Measurements from ENCODE around the gene LOXL1. TPM values are rescaled to one million over a fixed set of nuclear protein-coding genes. Genes with fewer than 3 reads are reported as not detected.
A peak's percentile ranks its signal among the peaks of the same experiment; 100 is the strongest.

The LOXL1 gene
- total RNA-seq, 2 experiments from 2014 or later: 3.4 to 3.5 TPM

GRCh38 chr15:73992594-73992898 is 66.3 kb downstream of the LOXL1 start:
- H3K4me3 Mint-ChIP-seq: peak overlapping the region; percentile 65
- H3K36me3 Mint-ChIP-seq (ENCODE audit: low read depth): peaks cover 20% of the 10 kb centered on the region
- peaks cover 55% of the 10 kb centered on the region for H3K4me1 Mint-ChIP-seq
- CTCF ChIA-PET: interaction anchor here (0.6 to 6.7 kb wide), 6 partner anchors 8 to 1630 kb away, joined by 3 to 63 read pairs (median 6); no protein-coding TSS in a partner anchor
- peak overlapping the region; percentile 93 for H3K27ac Mint-ChIP-seq
- no peak for DNase-seq
- no peaks in the 10 kb centered on the region for H3K27me3 Mint-ChIP-seq
- no peaks in the 10 kb centered on the region for H3K9me3 Mint-ChIP-seq
- POLR2A ChIA-PET: no interaction called here

GRCh38 chr15:73993211-73993994 is 67.1 kb downstream of the LOXL1 start:
- peak overlapping the region; percentile 93 for H3K27ac Mint-ChIP-seq
- POLR2A ChIA-PET: interaction anchor here (1.4 kb wide), 1 partner anchor 18 kb away, joined by 4 read pairs; no protein-coding TSS in a partner anchor
- H3K9me3 Mint-ChIP-seq: no peaks in the 10 kb centered on the region
- peak overlapping the region; percentile 92 for H3K4me3 Mint-ChIP-seq
- H3K27me3 Mint-ChIP-seq: no peaks in the 10 kb centered on the region
- H3K36me3 Mint-ChIP-seq (ENCODE audit: low read depth): peaks cover 27% of the 10 kb centered on the region
- no peak for DNase-seq
- H3K4me1 Mint-ChIP-seq: peaks cover 64% of the 10 kb centered on the region
- CTCF ChIA-PET: interaction anchor here (0.6 to 6.7 kb wide), 15 partner anchors 10 to 1629 kb away, joined by 3 to 63 read pairs (median 4); no protein-coding TSS in a partner anchor

- ChIA-PET POLR2A (interaction anchor here (0.6 to 1.4 kb wide), 6 partner anchors 9 to 87 kb away, joined by 3 to 6 read pairs (median 4); no protein-coding TSS in a partner anchor), CTCF (interaction anchor here (0.8 to 6.7 kb wide), 14 partner anchors 10 to 388 kb away, joined by 3 to 63 read pairs (median 3); no protein-coding TSS in a partner anchor)
- peaks cover 37% of the 10 kb centered on the region for H3K36me3 Mint-ChIP-seq (ENCODE audit: low read depth)
- peak within 1 kb of the TSS; percentile 92 for H3K4me3 Mint-ChIP-seq
- DNase-seq: peak; percentile 99
- H3K9me3 Mint-ChIP-seq: no peaks in the 10 kb centered on the region
- H3K27me3 Mint-ChIP-seq: no peaks in the 10 kb centered on the region
- peaks cover 71% of the 10 kb centered on the region for H3K4me1 Mint-ChIP-seq
- H3K27ac Mint-ChIP-seq: peak within 1 kb of the TSS; percentile 93
Observed at GRCh38 chr15:73994413-73994883, 68.2 kb downstream of the LOXL1 start, which contains the start of gene PML. Gene PML (plus strand): TSS chr15:73994716. CDS start chr15:73994813, 97 bp downstream.

- Mint-ChIP-seq H3K27ac (peak overlapping the region; percentile 93), H3K9me3 (no peaks in the 10 kb centered on the region), H3K27me3 (no peaks in the 10 kb centered on the region), H3K4me1 (peaks cover 70% of the 10 kb centered on the region), H3K36me3 (ENCODE audit: low read depth) (peaks cover 37% of the 10 kb centered on the region), H3K4me3 (peak overlapping the region; percentile 92)
- peak; percentile 36 for DNase-seq
- CTCF ChIA-PET: interaction anchor here (0.9 to 6.7 kb wide), 12 partner anchors 10 to 387 kb away, joined by 3 to 63 read pairs (median 3); no protein-coding TSS in a partner anchor
- POLR2A ChIA-PET: interaction anchor here (0.8 to 1.4 kb wide), 5 partner anchors 10 to 88 kb away, joined by 3 to 6 read pairs (median 4); no protein-coding TSS in a partner anchor
Observed at GRCh38 chr15:73994912-73995622, 68.8 kb downstream of the LOXL1 start.

GRCh38 chr15:73996267-73996666 is 70.0 kb downstream of the LOXL1 start:
- CTCF ChIA-PET: interaction anchor here (0.6 to 1.1 kb wide), 5 partner anchors 10 to 52 kb away, joined by 3 to 6 read pairs (median 4); no protein-coding TSS in a partner anchor
- peak overlapping the region; percentile 92 for H3K4me3 Mint-ChIP-seq
- peaks cover 71% of the 10 kb centered on the region for H3K4me1 Mint-ChIP-seq
- H3K27ac Mint-ChIP-seq: peak overlapping the region; percentile 93
- H3K9me3 Mint-ChIP-seq: no peaks in the 10 kb centered on the region
- POLR2A ChIA-PET: interaction anchor here (0.7 kb wide), 1 partner anchor 1611 kb away, joined by 3 read pairs; no protein-coding TSS in a partner anchor
- DNase-seq: no peak
- no peaks in the 10 kb centered on the region for H3K27me3 Mint-ChIP-seq
- peaks cover 42% of the 10 kb centered on the region for H3K36me3 Mint-ChIP-seq (ENCODE audit: low read depth)

GRCh38 chr15:73996939-73997338 is 70.7 kb downstream of the LOXL1 start:
- POLR2A ChIA-PET: interaction anchor here (0.7 kb wide), 1 partner anchor 1610 kb away, joined by 3 read pairs; no protein-coding TSS in a partner anchor
- Mint-ChIP-seq H3K4me3 (peak overlapping the region; percentile 92), H3K36me3 (ENCODE audit: low read depth) (peaks cover 45% of the 10 kb centered on the region), H3K27me3 (no peaks in the 10 kb centered on the region), H3K27ac (peak overlapping the region; percentile 93), H3K9me3 (no peaks in the 10 kb centered on the region), H3K4me1 (peaks cover 67% of the 10 kb centered on the region)
- CTCF ChIA-PET: interaction anchor here (0.6 to 1.3 kb wide), 6 partner anchors 9 to 51 kb away, joined by 3 to 6 read pairs (median 4); no protein-coding TSS in a partner anchor
- DNase-seq: peak; percentile 67

GRCh38 chr15:73997986-73998385 is 71.7 kb downstream of the LOXL1 start:
- peak overlapping the region; percentile 92 for H3K4me3 Mint-ChIP-seq
- peak overlapping the region; percentile 54 for H3K27ac Mint-ChIP-seq
- peaks cover 62% of the 10 kb centered on the region for H3K4me1 Mint-ChIP-seq
- no peaks in the 10 kb centered on the region for H3K27me3 Mint-ChIP-seq
- DNase-seq: no peak
- ChIA-PET CTCF (interaction anchor here (0.7 to 1.3 kb wide), 2 partner anchors 25 to 40 kb away, joined by 3 read pairs; no protein-coding TSS in a partner anchor), POLR2A (no interaction called here)
- peaks cover 51% of the 10 kb centered on the region for H3K36me3 Mint-ChIP-seq (ENCODE audit: low read depth)
- H3K9me3 Mint-ChIP-seq: no peaks in the 10 kb centered on the region

Other genes with a start within 250 kb of the LOXL1 start
- under 1 TPM; 0.37 to 0.96 TPM for gene CD276, start 242.1 kb upstream of the LOXL1 start, total RNA-seq
- not detected for gene INSYN1, start 173.1 kb upstream of the LOXL1 start, total RNA-seq
- not detected for gene TBC1D21, start 52.9 kb upstream of the LOXL1 start, total RNA-seq
- gene STOML1, start 65.8 kb downstream of the LOXL1 start, total RNA-seq: 10 to 100 TPM; 12.0 to 12.8 TPM
- gene PML, start 68.3 kb downstream of the LOXL1 start, total RNA-seq: 100 to 1,000 TPM; 118 to 122 TPM
- gene GOLGA6A, start 156.1 kb downstream of the LOXL1 start, total RNA-seq: not detected
- not detected for gene ISLR2, start 204.1 kb downstream of the LOXL1 start, total RNA-seq
- not detected for gene ISLR, start 247.2 kb downstream of the LOXL1 start, total RNA-seq

Data from activated CD4-positive, alpha-beta T cell treated with anti-CD3 and anti-CD28 coated beads, Interleukin-2, amount 10 ng/mL, durations not matched to agents 7 days and 5 days (primary cell).